ENCODE data around the gene ZNF219. TPM values are rescaled to one million over a fixed set of nuclear protein-coding genes. Genes with fewer than 3 reads are reported as not detected.

The ZNF219 gene
- total RNA-seq, 1 experiment from 2014 or later = 16.6 TPM

DNA sequence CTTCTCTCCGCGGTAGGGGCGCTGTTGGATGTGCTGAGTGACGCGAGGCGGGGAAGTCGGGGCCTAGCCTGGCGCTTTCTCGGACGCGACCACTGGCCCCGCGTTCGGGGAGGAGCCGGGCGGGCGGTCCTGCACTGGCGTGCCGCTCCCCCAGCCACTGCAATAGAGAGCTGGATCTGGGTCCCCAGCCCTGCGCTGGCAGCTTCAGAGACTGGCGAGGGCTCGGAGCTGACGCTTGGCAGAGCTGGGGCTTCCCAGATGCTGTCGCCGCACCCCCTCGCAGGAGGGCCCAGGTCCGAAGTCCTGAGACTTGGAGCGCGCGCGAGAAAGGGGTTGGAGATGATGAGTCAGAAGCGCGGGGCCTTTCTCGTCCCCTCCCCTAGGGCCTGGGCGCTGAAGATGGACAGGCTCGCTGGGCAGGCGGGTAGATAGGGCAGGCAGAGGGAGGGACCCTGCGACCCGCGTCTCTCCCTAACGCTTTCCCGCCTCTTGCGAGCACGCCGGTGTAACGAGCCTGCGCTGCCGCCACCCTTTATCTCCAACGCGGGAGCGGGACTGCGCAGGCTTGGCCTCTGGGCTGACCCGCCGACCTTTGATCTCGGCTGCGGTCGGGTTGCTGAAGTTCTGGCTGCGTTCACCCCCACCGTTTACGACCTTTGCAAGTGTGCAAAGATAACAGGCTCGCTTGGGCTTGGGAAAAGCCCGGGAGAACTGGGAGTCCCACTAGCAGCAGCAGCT, 5.4 kb upstream of the ZNF219 start (continued):
- TF ChIP-seq, protein P1, sequence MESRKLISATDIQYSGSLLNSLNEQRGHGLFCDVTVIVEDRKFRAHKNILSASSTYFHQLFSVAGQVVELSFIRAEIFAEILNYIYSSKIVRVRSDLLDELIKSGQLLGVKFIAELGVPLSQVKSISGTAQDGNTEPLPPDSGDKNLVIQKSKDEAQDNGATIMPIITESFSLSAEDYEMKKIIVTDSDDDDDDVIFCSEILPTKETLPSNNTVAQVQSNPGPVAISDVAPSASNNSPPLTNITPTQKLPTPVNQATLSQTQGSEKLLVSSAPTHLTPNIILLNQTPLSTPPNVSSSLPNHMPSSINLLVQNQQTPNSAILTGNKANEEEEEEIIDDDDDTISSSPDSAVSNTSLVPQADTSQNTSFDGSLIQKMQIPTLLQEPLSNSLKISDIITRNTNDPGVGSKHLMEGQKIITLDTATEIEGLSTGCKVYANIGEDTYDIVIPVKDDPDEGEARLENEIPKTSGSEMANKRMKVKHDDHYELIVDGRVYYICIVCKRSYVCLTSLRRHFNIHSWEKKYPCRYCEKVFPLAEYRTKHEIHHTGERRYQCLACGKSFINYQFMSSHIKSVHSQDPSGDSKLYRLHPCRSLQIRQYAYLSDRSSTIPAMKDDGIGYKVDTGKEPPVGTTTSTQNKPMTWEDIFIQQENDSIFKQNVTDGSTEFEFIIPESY (IDR thresholded peaks at IDR 0.05; ENCODE audit: extremely low read depth, insufficient replicate concordance, low read length) = peak; percentile 90
- peak; percentile 69; the same call in 1 of the 2 replicates for TF ChIP-seq SRF (IDR thresholded peaks at IDR 0.05; ENCODE audit: low read depth)

DNA sequence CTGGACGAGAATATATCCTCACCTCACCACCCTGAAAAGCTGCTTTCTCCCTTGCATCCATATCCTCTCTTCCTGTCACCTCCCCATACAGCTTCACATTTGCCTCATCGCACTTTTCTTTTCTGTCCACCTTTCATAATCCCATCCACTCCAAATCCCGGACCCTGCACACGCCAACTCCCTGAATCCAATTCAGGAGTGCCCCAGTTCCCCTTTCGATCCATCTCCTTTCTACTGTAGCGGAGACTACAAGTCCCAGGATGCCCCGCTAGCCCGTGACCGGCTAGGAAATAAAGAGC, 4.9 kb upstream of the ZNF219 start:
- POLR2A ChIA-PET = interaction anchor here (0.9 to 1.3 kb wide), 2 partner anchors 11 to 35 kb away, joined by 3 to 4 read pairs; no protein-coding TSS in a partner anchor
- ATAC-seq (no peak), DNase-seq (ENCODE audit: low read depth, low spot score) (no peak)
- peaks cover 55 to 82% of the 10 kb centered on the region in 2 experiments for H3K4me1 ChIP-seq (ENCODE audit: control insufficient read depth in 1 of 2, insufficient read depth in 2 of 2, low read length in 2 of 2)
- H3K9me3 ChIP-seq (ENCODE audit: control insufficient read depth in 1 of 2, insufficient read depth in 1 of 2, low read depth in 1 of 2, low read length in 2 of 2) = no peaks in the 10 kb centered on the region
- TF ChIP-seq ELF1 (IDR thresholded peaks at IDR 0.05; ENCODE audit: borderline replicate concordance, low read depth) (0 out of 2 replicates have a peak, but pooled peaks have one; percentile 42), EZH2phosphoT487 (IDR thresholded peaks at IDR 0.05; ENCODE audit: borderline replicate concordance) (no peak), POLR2A (IDR thresholded peaks at IDR 0.05; ENCODE audit: borderline replicate concordance, extremely low read depth, insufficient read depth, insufficient read length) (no peak), YY1 (IDR thresholded peaks at IDR 0.05; ENCODE audit: extremely low read depth, insufficient replicate concordance, low read depth, low read length) (peak; percentile 58)
- TF ChIP-seq, protein P2, sequence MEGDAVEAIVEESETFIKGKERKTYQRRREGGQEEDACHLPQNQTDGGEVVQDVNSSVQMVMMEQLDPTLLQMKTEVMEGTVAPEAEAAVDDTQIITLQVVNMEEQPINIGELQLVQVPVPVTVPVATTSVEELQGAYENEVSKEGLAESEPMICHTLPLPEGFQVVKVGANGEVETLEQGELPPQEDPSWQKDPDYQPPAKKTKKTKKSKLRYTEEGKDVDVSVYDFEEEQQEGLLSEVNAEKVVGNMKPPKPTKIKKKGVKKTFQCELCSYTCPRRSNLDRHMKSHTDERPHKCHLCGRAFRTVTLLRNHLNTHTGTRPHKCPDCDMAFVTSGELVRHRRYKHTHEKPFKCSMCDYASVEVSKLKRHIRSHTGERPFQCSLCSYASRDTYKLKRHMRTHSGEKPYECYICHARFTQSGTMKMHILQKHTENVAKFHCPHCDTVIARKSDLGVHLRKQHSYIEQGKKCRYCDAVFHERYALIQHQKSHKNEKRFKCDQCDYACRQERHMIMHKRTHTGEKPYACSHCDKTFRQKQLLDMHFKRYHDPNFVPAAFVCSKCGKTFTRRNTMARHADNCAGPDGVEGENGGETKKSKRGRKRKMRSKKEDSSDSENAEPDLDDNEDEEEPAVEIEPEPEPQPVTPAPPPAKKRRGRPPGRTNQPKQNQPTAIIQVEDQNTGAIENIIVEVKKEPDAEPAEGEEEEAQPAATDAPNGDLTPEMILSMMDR (IDR thresholded peaks at IDR 0.05 in 2 of 3, conservative IDR thresholded peaks at IDR 0.05 in 1 of 3; ENCODE audit: borderline replicate concordance in 1 of 3, insufficient read depth in 1 of 3, low read depth in 2 of 3, low read length in 2 of 3) = peak in 1 of 3 experiments; percentile 34; a peak in 2 of 6 replicates
- intact Hi-C loops (cut with micrococcal nuclease) = loop anchor here (10.0 kb wide), 1 partner anchor 249 kb away; no protein-coding TSS in a partner anchor
- H3K4me2 ChIP-seq (ENCODE audit: low read length) = peak overlapping the region; percentile 92
- RAD21 ChIA-PET (ENCODE audit: low non-redundant PET in 1 of 2, low total read pairs in 2 of 2, uncharacterized antibody in 2 of 2, unreplicated experiment in 2 of 2) = interaction anchor here in 1 of 2 experiments (1.9 kb wide), 1 partner anchor 35 kb away, joined by 16 read pairs; no protein-coding TSS in a partner anchor
- CTCF ChIA-PET = interaction anchor here (0.8 to 3.5 kb wide), 5 partner anchors 8 to 88 kb away, joined by 4 to 60 read pairs (median 19); partner anchors contain the start of gene ARHGEF40
- no peaks in the 10 kb centered on the region for H4K20me1 ChIP-seq (ENCODE audit: insufficient read depth)
- peak overlapping the region; percentile 69 to 74 for H3K4me3 ChIP-seq (replicated peaks in 1 of 2; ENCODE audit: low read depth in 1 of 2, low read length in 2 of 2)
- no TSS peak for BruUV-seq (replicated peaks)
- H3K27me3 ChIP-seq (ENCODE audit: insufficient read depth, low read length) = no peaks in the 10 kb centered on the region
- no peaks in the 10 kb centered on the region for H3K36me3 ChIP-seq (ENCODE audit: control insufficient read depth in 1 of 2, insufficient read depth in 2 of 2, low read length in 2 of 2)
- H3K9ac ChIP-seq (ENCODE audit: low read length) = peak overlapping the region; percentile 90
- H3K27ac ChIP-seq (ENCODE audit: low read depth, low read length) = peak overlapping the region; percentile 95
- H2AFZ ChIP-seq (ENCODE audit: low read depth, low read length, poor library complexity, severe bottlenecking) = no peak overlapping the region
- H3K79me2 ChIP-seq (ENCODE audit: insufficient read depth, low read length) = no peaks in the 10 kb centered on the region
- no peaks in the 10 kb centered on the region for H3K9me2 ChIP-seq (ENCODE audit: insufficient read depth)

Measured in HCT116 (cell line).